ENCODE results near the gene TMEM98. TPM values are rescaled to one million over a fixed set of nuclear protein-coding genes. Genes with fewer than 3 reads are reported as not detected.
"Not testable (repeated sequence)": the region's sequence is repeated elsewhere in the genome, so short reads cannot be mapped to it uniquely, and the experiment has no call there.

Gene TMEM98
- polyA plus RNA-seq, 3 donors: not detected

- intact Hi-C loops (cut with micrococcal nuclease): no loop called here
- no peak overlapping the region for H3K27ac Mint-ChIP-seq
- H4K20me1 ChIP-seq (ENCODE audit: insufficient read depth, low read length): no peaks in the 10 kb centered on the region
- H3K36me3 ChIP-seq (replicated peaks in 1 of 2; ENCODE audit: control insufficient read depth in 1 of 2, insufficient read depth in 2 of 2, low read length in 2 of 2): no peaks in the 10 kb centered on the region
- H3K9me3 Mint-ChIP-seq: peaks cover 19 to 57% (median 47%) of the 10 kb centered on the region in 7 donors
- no peaks in the 10 kb centered on the region for H3K36me3 Mint-ChIP-seq
- H2AFZ ChIP-seq (ENCODE audit: insufficient read depth, low read depth, low read length, poor library complexity, severe bottlenecking): no peak overlapping the region
- H3K4me2 ChIP-seq (replicated peaks; ENCODE audit: extremely low read depth, low read length, poor library complexity, severe bottlenecking): no peak overlapping the region
- H3K9me3 ChIP-seq (replicated peaks in 1 of 2; ENCODE audit: control insufficient read depth in 1 of 2, insufficient read depth in 1 of 2, low read length in 2 of 2): peaks cover 10 to 37% of the 10 kb centered on the region in 2 donors
- no peak overlapping the region for H3K9ac ChIP-seq (ENCODE audit: insufficient read depth, low read length, poor library complexity, severe bottlenecking)
- H3K4me3 Mint-ChIP-seq: no peak overlapping the region
- H3K4me1 Mint-ChIP-seq: no peaks in the 10 kb centered on the region
- H3K27ac ChIP-seq (ENCODE audit: low read depth in 1 of 2, low read length in 2 of 2): no peak overlapping the region
- no peaks in the 10 kb centered on the region for H3K27me3 ChIP-seq (ENCODE audit: control insufficient read depth in 2 of 2, insufficient read depth in 2 of 2, low read length in 2 of 2)
- H3K79me2 ChIP-seq (ENCODE audit: insufficient read depth, low read length): no peaks in the 10 kb centered on the region
- no peaks in the 10 kb centered on the region for H3K4me1 ChIP-seq (ENCODE audit: control insufficient read depth in 1 of 2, insufficient read depth in 2 of 2, low read length in 2 of 2)
- no peak for DNase-seq
- H3K4me3 ChIP-seq (replicated peaks in 1 of 3; ENCODE audit: low read depth in 2 of 3, low read length in 3 of 3): no peak overlapping the region
- no CpG with 5 or more reads among the region's 4 CpGs for WGBS (ENCODE audit: insufficient coverage)
- TF ChIP-seq CTCF (IDR thresholded peaks at IDR 0.05): no peak
- H3K27me3 Mint-ChIP-seq (ENCODE audit: low read depth in 3 of 3): peaks cover 0 to 3% (median 1%) of the 10 kb centered on the region in 3 donors
These were observed 57.2 kb downstream of the TMEM98 start for GRCh38 chr17:32985050-32985756.

- H3K36me3 Mint-ChIP-seq; DNase-seq; H3K4me1 ChIP-seq (ENCODE audit: control insufficient read depth in 1 of 2, insufficient read depth in 2 of 2, low read length in 2 of 2); H3K27ac Mint-ChIP-seq; H3K27me3 ChIP-seq (ENCODE audit: control insufficient read depth in 2 of 2, insufficient read depth in 2 of 2, low read length in 2 of 2); H3K4me1 Mint-ChIP-seq; H4K20me1 ChIP-seq (ENCODE audit: insufficient read depth, low read length); H3K27me3 Mint-ChIP-seq (ENCODE audit: low read depth in 3 of 3); H3K4me2 ChIP-seq (replicated peaks; ENCODE audit: extremely low read depth, low read length, poor library complexity, severe bottlenecking); H3K4me3 ChIP-seq (replicated peaks in 1 of 3; ENCODE audit: low read depth in 2 of 3, low read length in 3 of 3); H3K36me3 ChIP-seq (replicated peaks in 1 of 2; ENCODE audit: control insufficient read depth in 1 of 2, insufficient read depth in 2 of 2, low read length in 2 of 2); H3K27ac ChIP-seq (ENCODE audit: low read depth in 1 of 2, low read length in 2 of 2); H2AFZ ChIP-seq (ENCODE audit: insufficient read depth, low read depth, low read length, poor library complexity, severe bottlenecking); intact Hi-C loops (cut with micrococcal nuclease); H3K79me2 ChIP-seq (ENCODE audit: insufficient read depth, low read length); H3K4me3 Mint-ChIP-seq; H3K9ac ChIP-seq (ENCODE audit: insufficient read depth, low read length, poor library complexity, severe bottlenecking): not testable (repeated sequence)
- H3K9me3 ChIP-seq (replicated peaks in 1 of 2; ENCODE audit: control insufficient read depth in 1 of 2, insufficient read depth in 1 of 2, low read length in 2 of 2): peaks cover 0 to 27% of the 10 kb centered on the region in 2 donors
- peaks cover 10 to 47% (median 34%) of the 10 kb centered on the region in 7 donors for H3K9me3 Mint-ChIP-seq
- WGBS (ENCODE audit: insufficient coverage): no CpG with 5 or more reads among the region's 1 CpG
These were observed 59.5 kb downstream of the TMEM98 start for GRCh38 chr17:32987453-32987805.

GRCh38 chr17:32987868-32988267, 59.9 kb downstream of the TMEM98 start:
- H3K27me3 ChIP-seq (ENCODE audit: control insufficient read depth in 2 of 2, insufficient read depth in 2 of 2, low read length in 2 of 2); H3K79me2 ChIP-seq (ENCODE audit: insufficient read depth, low read length); H3K36me3 ChIP-seq (replicated peaks in 1 of 2; ENCODE audit: control insufficient read depth in 1 of 2, insufficient read depth in 2 of 2, low read length in 2 of 2); DNase-seq; H3K4me3 ChIP-seq (replicated peaks in 1 of 3; ENCODE audit: low read depth in 2 of 3, low read length in 3 of 3); H3K36me3 Mint-ChIP-seq; H3K27ac Mint-ChIP-seq; H4K20me1 ChIP-seq (ENCODE audit: insufficient read depth, low read length); intact Hi-C loops (cut with micrococcal nuclease); H2AFZ ChIP-seq (ENCODE audit: insufficient read depth, low read depth, low read length, poor library complexity, severe bottlenecking); H3K4me1 Mint-ChIP-seq; H3K27me3 Mint-ChIP-seq (ENCODE audit: low read depth in 3 of 3); H3K4me3 Mint-ChIP-seq; H3K4me1 ChIP-seq (ENCODE audit: control insufficient read depth in 1 of 2, insufficient read depth in 2 of 2, low read length in 2 of 2); H3K27ac ChIP-seq (ENCODE audit: low read depth in 1 of 2, low read length in 2 of 2); H3K9ac ChIP-seq (ENCODE audit: insufficient read depth, low read length, poor library complexity, severe bottlenecking); H3K4me2 ChIP-seq (replicated peaks; ENCODE audit: extremely low read depth, low read length, poor library complexity, severe bottlenecking): not testable (repeated sequence)
- peaks cover 0 to 23% of the 10 kb centered on the region in 2 donors for H3K9me3 ChIP-seq (replicated peaks in 1 of 2; ENCODE audit: control insufficient read depth in 1 of 2, insufficient read depth in 1 of 2, low read length in 2 of 2)
- peaks cover 6 to 43% (median 30%) of the 10 kb centered on the region in 7 donors for H3K9me3 Mint-ChIP-seq
- 70% methylated on average over 2 of the region's 2 CpGs for WGBS (ENCODE audit: insufficient coverage)

All from CD14-positive monocyte (primary cell).